OCI-LY3 (cell line): ENCODE measurements around the gene DDO.

ENCODE experiments used
- H2AFZ ChIP-seq: fragments of 200-600, 300-600 bp; shearing (Covaris generic); 2 replicates; pipeline ENCODE4 v1.6.0; 2014; ENCODE audit warnings: antibody characterized with exemption, low read depth, low read length
- H3K27ac ChIP-seq: fragments of 200-600, 300-600 bp; sonication (generic); 2 replicates; pipeline ENCODE4 v1.5.1; 2014; ENCODE audit warnings: mild to moderate bottlenecking, low read length, moderate library complexity, mixed read lengths
- H3K27me3 ChIP-seq: fragments of 200-600, 300-600 bp; sonication (generic); 2 replicates; pipeline ENCODE4 v1.6.1; 2014; ENCODE audit warnings: low read depth, low read length, mixed read lengths
- H3K36me3 ChIP-seq: fragments of 200-600, 300-600 bp; sonication (generic); replicated peaks from 2 replicates; pipeline ENCODE3; 2014; ENCODE audit warnings: low read depth, low read length, mixed read lengths
- H3K4me1 ChIP-seq: fragments of 300-600, 200-600 bp; sonication (generic); 2 replicates; pipeline ENCODE4 v1.6.1; 2014; ENCODE audit warnings: low read length, mixed read lengths
- H3K4me2 ChIP-seq: fragments of 200-600, 300-600 bp; sonication (generic); 2 replicates; pipeline ENCODE4 v1.6.1; 2014; ENCODE audit warnings: low read length, mixed read lengths
- H3K4me3 ChIP-seq: fragments of 300-600, 200-600 bp; sonication (generic); 2 replicates; pipeline ENCODE4 v1.5.1; 2014; ENCODE audit warnings: antibody characterized with exemption, mild to moderate bottlenecking, low read length, moderate library complexity
- H3K79me2 ChIP-seq: fragments of 300-600, 200-600 bp; shearing (Covaris generic); 2 replicates; pipeline ENCODE4 v1.6.1; 2014; ENCODE audit warnings: mild to moderate bottlenecking, low read length, mixed read lengths
- H3K9ac ChIP-seq: fragments of 300-600, 200-600 bp; shearing (Covaris generic); 2 replicates; pipeline ENCODE4 v1.6.0; 2014; ENCODE audit warnings: mild to moderate bottlenecking, low read length, moderate library complexity
- H3K9me3 ChIP-seq: fragments of 200-600, 300-600 bp; shearing (Covaris generic); 2 replicates; pipeline ENCODE4 v1.6.1; 2014; ENCODE audit warnings: low read length, mixed read lengths; ENCODE audit not compliant: insufficient read depth
- H4K20me1 ChIP-seq: fragments of 200-600, 300-600 bp; sonication (generic); 2 replicates; pipeline ENCODE4 v1.6.1; 2016; ENCODE audit warnings: low read length, mixed read lengths; ENCODE audit not compliant: insufficient read depth
- EZH2phosphoT487 ChIP-seq: fragments of 200-600 bp; shearing (Covaris generic); IDR thresholded peaks from 2 replicates; pipeline ENCODE4 v1.6.1; 2018; ENCODE audit warnings: antibody characterized with exemption, mixed run types, low read depth
- TF ChIP-seq, protein P1 (sequence below): fragments of 200-600, 300-600 bp; sonication (generic); IDR thresholded peaks from 2 replicates; pipeline ENCODE4 v1.5.1; 2014; ENCODE audit warnings: antibody characterized with exemption, low read length, low read depth

The DDO gene

GRCh38 chr6:110354153-110354552 lies 61.2 kb downstream of the DDO start:
- Histone ChIP-seq H3K27ac (no peak overlapping the region), H3K79me2 (no peaks in the 10 kb centered on the region), H3K9me3 (no peaks in the 10 kb centered on the region), H3K4me1 (no peaks in the 10 kb centered on the region), H3K4me2 (no peak overlapping the region), H3K27me3 (peaks cover 9% of the 10 kb centered on the region; the same call in 1 of the 2 replicates), H4K20me1 (no peaks in the 10 kb centered on the region), H3K4me3 (no peak overlapping the region), H3K9ac (no peak overlapping the region), H3K36me3 (no peaks in the 10 kb centered on the region), H2AFZ (no peak overlapping the region)
- no peak for TF ChIP-seq EZH2phosphoT487
- TF ChIP-seq, protein P1, sequence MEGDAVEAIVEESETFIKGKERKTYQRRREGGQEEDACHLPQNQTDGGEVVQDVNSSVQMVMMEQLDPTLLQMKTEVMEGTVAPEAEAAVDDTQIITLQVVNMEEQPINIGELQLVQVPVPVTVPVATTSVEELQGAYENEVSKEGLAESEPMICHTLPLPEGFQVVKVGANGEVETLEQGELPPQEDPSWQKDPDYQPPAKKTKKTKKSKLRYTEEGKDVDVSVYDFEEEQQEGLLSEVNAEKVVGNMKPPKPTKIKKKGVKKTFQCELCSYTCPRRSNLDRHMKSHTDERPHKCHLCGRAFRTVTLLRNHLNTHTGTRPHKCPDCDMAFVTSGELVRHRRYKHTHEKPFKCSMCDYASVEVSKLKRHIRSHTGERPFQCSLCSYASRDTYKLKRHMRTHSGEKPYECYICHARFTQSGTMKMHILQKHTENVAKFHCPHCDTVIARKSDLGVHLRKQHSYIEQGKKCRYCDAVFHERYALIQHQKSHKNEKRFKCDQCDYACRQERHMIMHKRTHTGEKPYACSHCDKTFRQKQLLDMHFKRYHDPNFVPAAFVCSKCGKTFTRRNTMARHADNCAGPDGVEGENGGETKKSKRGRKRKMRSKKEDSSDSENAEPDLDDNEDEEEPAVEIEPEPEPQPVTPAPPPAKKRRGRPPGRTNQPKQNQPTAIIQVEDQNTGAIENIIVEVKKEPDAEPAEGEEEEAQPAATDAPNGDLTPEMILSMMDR: no peak

DNA sequence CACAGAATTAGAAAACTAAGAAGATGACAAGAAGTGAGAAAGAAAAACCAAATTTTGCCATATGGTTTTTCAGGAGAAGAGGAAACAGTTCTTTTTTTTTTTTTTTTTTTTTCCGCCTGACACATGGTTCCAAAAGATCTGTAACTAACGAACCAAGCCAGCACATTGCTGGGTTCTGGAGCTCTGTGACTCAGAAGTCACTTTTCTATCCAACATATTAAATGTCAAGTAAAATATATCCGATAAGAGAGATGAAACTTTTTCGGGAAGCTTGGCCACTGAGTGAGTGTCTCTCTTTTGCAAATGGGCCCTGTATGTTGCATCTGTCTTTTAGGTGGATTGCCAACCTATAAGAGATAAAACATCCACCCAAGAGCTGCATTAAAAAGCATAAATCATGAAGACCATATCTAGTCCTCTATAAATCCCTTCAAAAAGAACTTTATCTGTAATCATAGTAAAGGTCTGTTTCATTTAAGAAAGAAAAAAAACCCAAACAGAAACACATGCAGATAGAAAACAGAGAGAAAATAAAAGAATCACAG lies 61.8 kb downstream of the DDO start:
- no peak overlapping the region for H3K4me2 ChIP-seq
- H2AFZ ChIP-seq: no peak overlapping the region
- no peak overlapping the region for H3K9ac ChIP-seq
- peaks cover 6% of the 10 kb centered on the region; the same call in 1 of the 2 replicates for H3K27me3 ChIP-seq
- TF ChIP-seq EZH2phosphoT487: no peak
- TF ChIP-seq, protein P1: no peak
- H3K79me2 ChIP-seq: no peaks in the 10 kb centered on the region
- H3K36me3 ChIP-seq: no peaks in the 10 kb centered on the region
- no peaks in the 10 kb centered on the region for H3K9me3 ChIP-seq
- H4K20me1 ChIP-seq: no peaks in the 10 kb centered on the region
- no peak overlapping the region for H3K4me3 ChIP-seq
- H3K4me1 ChIP-seq: no peaks in the 10 kb centered on the region
- no peak overlapping the region for H3K27ac ChIP-seq

- H2AFZ ChIP-seq: no peak overlapping the region
- no peak overlapping the region for H3K9ac ChIP-seq
- no peaks in the 10 kb centered on the region for H3K4me1 ChIP-seq
Observed at GRCh38 chr6:110352563-110353262, 62.7 kb downstream of the DDO start.

DNA sequence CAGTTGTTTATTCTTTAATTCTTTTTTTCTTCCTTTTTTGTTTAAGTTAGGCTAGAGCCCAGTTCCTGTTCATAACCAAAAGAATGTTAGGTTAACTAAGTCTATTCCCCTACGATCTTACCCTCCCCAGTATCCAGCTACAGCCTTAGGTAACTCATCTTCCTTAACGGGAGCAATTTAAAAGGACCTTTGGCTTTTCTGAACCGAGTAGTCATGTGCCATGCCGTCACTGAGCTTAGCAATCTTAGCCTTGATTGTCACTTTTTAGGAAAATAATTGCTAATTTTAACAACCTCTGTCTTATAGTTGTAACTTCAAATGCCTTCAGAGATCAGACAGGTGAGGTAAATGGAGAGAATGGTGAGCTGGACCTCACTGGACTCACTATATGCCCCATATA lies 63.4 kb downstream of the DDO start:
- no peaks in the 10 kb centered on the region for H3K4me1 ChIP-seq

More at GRCh38 chr6:110352563-110353262, 62.7 kb downstream of the DDO start:
- H4K20me1 ChIP-seq: no peaks in the 10 kb centered on the region
- no peaks in the 10 kb centered on the region for H3K36me3 ChIP-seq
- H3K27ac ChIP-seq: no peak overlapping the region
- no peaks in the 10 kb centered on the region for H3K79me2 ChIP-seq
- no peaks in the 10 kb centered on the region for H3K9me3 ChIP-seq
- peaks cover 6% of the 10 kb centered on the region; the same call in 1 of the 2 replicates for H3K27me3 ChIP-seq
- no peak overlapping the region for H3K4me3 ChIP-seq
- H3K4me2 ChIP-seq: no peak overlapping the region
- TF ChIP-seq, protein P1: no peak
- no peak for TF ChIP-seq EZH2phosphoT487

More for the DNA sequence above, 63.4 kb downstream of the DDO start:
- H3K36me3 ChIP-seq: no peaks in the 10 kb centered on the region
- no peak overlapping the region for H2AFZ ChIP-seq
- no peak overlapping the region for H3K27ac ChIP-seq
- no peak overlapping the region for H3K4me3 ChIP-seq
- no peaks in the 10 kb centered on the region for H3K79me2 ChIP-seq
- no peaks in the 10 kb centered on the region for H3K9me3 ChIP-seq
- no peaks in the 10 kb centered on the region for H4K20me1 ChIP-seq
- TF ChIP-seq, protein P1: no peak
- no peak for TF ChIP-seq EZH2phosphoT487
- H3K27me3 ChIP-seq: no peaks in the 10 kb centered on the region
- no peak overlapping the region for H3K9ac ChIP-seq
- H3K4me2 ChIP-seq: no peak overlapping the region
